Keratinocyte (primary cell): ENCODE measurements around the gene RPL37A. TPM values are rescaled to one million over a fixed set of nuclear protein-coding genes. Genes with fewer than 3 reads are reported as not detected.

Experiments
- DNase-seq: peaks from one replicate; pipeline ENCODE4 v3.0.0-alpha.2; 2011; ENCODE audit warnings: low read depth, missing footprints, low spot score
- FAIRE-seq: peaks from 2 replicates; lab custom pipeline; 2011; peaks lifted over from hg19 to GRCh38; lab: Jason Lieb, UNC
- H2AFZ ChIP-seq: 2 replicates; pipeline ENCODE4 v1.6.0; 2012; ENCODE audit warnings: low read length, control low read depth, inconsistent platforms; ENCODE audit not compliant: control insufficient read depth
- H3K27ac ChIP-seq: 2 replicates; pipeline ENCODE4 v1.5.1; 2011; ENCODE audit warnings: low read length; ENCODE audit not compliant: control insufficient read depth, insufficient read depth
- H3K27me3 ChIP-seq: 3 replicates; pipeline ENCODE4 v1.6.0; 2011; ENCODE audit warnings: low read length; ENCODE audit not compliant: control insufficient read depth, insufficient read depth; ENCODE audit errors: extremely low read depth
- H3K36me3 ChIP-seq, 2 experiments: 2 replicates in 1 of 2; 3 replicates in 1 of 2; pipeline ENCODE4 v1.5.1; 2011; ENCODE audit warnings: low read length in 2 of 2, mild to moderate bottlenecking in 1 of 2; ENCODE audit not compliant: control insufficient read depth in 2 of 2, insufficient read depth in 2 of 2; ENCODE audit errors: extremely low read depth in 1 of 2
- H3K4me1 ChIP-seq: 3 replicates; pipeline ENCODE4 v1.5.1; 2011; ENCODE audit warnings: low read length; ENCODE audit not compliant: control insufficient read depth, insufficient read depth; ENCODE audit errors: extremely low read depth
- H3K4me2 ChIP-seq: 3 replicates; pipeline ENCODE4 v1.6.0; 2011; ENCODE audit warnings: low read depth, low read length; ENCODE audit not compliant: control insufficient read depth, insufficient read depth; ENCODE audit errors: extremely low read depth
- H3K4me3 ChIP-seq, 3 experiments: fragments of 200-600 bp in 1 of 3; sonication (generic) in 1 of 3; 2 replicates in 2 of 3; 3 replicates in 1 of 3; pipeline ENCODE4 v1.5.1; 2011 to 2016; ENCODE audit warnings: low read length in 3 of 3, mild to moderate bottlenecking in 3 of 3, control low read depth in 2 of 3, inconsistent platforms in 1 of 3, low read depth in 1 of 3, mixed read lengths in 1 of 3, mixed run types in 1 of 3, moderate library complexity in 1 of 3; ENCODE audit not compliant: control insufficient read depth in 2 of 3, insufficient read depth in 2 of 3; ENCODE audit errors: extremely low read depth in 1 of 3
- H3K79me2 ChIP-seq: 2 replicates; pipeline ENCODE4 v1.6.0; 2012; ENCODE audit warnings: low read length; ENCODE audit not compliant: control insufficient read depth, insufficient read depth
- H3K9ac ChIP-seq: 3 replicates; pipeline ENCODE4 v1.6.0; 2011; ENCODE audit warnings: low read length; ENCODE audit not compliant: control insufficient read depth, insufficient read depth; ENCODE audit errors: extremely low read depth
- H3K9me1 ChIP-seq: 3 replicates; pipeline ENCODE4 v1.6.0; 2011; ENCODE audit warnings: low read length; ENCODE audit not compliant: control insufficient read depth, insufficient read depth; ENCODE audit errors: extremely low read depth
- H3K9me3 ChIP-seq: 2 replicates; pipeline ENCODE4 v1.5.1; 2012; ENCODE audit warnings: low read depth, low read length; ENCODE audit not compliant: control insufficient read depth
- H4K20me1 ChIP-seq: 3 replicates; pipeline ENCODE4 v1.6.0; 2011; ENCODE audit warnings: low read length; ENCODE audit not compliant: control insufficient read depth, insufficient read depth; ENCODE audit errors: extremely low read depth
- EZH2 ChIP-seq: IDR thresholded peaks from one replicate; pipeline ENCODE4 v1.6.1; 2012; ENCODE audit warnings: inconsistent platforms, mild to moderate bottlenecking, low read length, moderate library complexity
- dilution Hi-C: fragments of 300-500 bp; cut with MboI; formaldehyde crosslinking; loops from one replicate; pipeline ENCODE4 v1.7.0; 2020; ENCODE audit warnings: low sequenced_read_pairs; ENCODE audit not compliant: extremely low pct_ligation_motif_present
- polyA plus RNA-seq, 5 experiments: library from polyadenylated mRNA; depleted of rRNA in 3 of 5; stranded (reverse) in 3 of 5; stranded (forward) in 1 of 5; unstranded in 1 of 5; fragments of >200 nt; gene quantifications; 1 replicate in 1 of 5; 2 replicates in 3 of 5; 3 replicates in 1 of 5; pipeline versions ENCODE4 v1.2.1 to v1.2.3, GENCODE V29; 2011 to 2012; ENCODE audit warnings: missing spikeins in 2 of 5, low read depth in 1 of 5, low replicate concordance in 1 of 5
- TF ChIP-seq, protein P1 (sequence below), 3 experiments: IDR thresholded peaks in 1 of 3; conservative IDR thresholded peaks in 1 of 3; optimal IDR thresholded peaks in 1 of 3; 2 replicates in 2 of 3; 3 replicates in 1 of 3; pipeline versions ENCODE3 to v1.5.1; 2011; ENCODE audit warnings: low read length in 3 of 3, mild to moderate bottlenecking in 3 of 3, moderate library complexity in 2 of 3, control low read depth in 1 of 3, inconsistent platforms in 1 of 3; ENCODE audit not compliant: insufficient read depth in 2 of 3; ENCODE audit errors: extremely low read depth in 1 of 3

RPL37A gene
- polyA plus RNA-seq, 1 donor (not counting 4 experiments of a cell fraction or from before 2014, with no cell fraction given), result 4,257 TPM

- peaks cover 3% of the 10 kb centered on the region for H3K4me1 ChIP-seq
- no peaks in the 10 kb centered on the region for H3K9me3 ChIP-seq
- no peaks in the 10 kb centered on the region for H3K79me2 ChIP-seq
- H3K9me1 ChIP-seq, result no peaks in the 10 kb centered on the region
- no peak overlapping the region for H3K4me3 ChIP-seq
- FAIRE-seq, result no peak
- no peak overlapping the region for H3K9ac ChIP-seq
- no peak overlapping the region for H3K27ac ChIP-seq
- DNase-seq, result no peak
- no peak overlapping the region for H3K4me2 ChIP-seq
- no peaks in the 10 kb centered on the region for H3K27me3 ChIP-seq
- peaks cover 0 to 3% of the 10 kb centered on the region in 2 experiments for H3K36me3 ChIP-seq
- TF ChIP-seq, protein P1, sequence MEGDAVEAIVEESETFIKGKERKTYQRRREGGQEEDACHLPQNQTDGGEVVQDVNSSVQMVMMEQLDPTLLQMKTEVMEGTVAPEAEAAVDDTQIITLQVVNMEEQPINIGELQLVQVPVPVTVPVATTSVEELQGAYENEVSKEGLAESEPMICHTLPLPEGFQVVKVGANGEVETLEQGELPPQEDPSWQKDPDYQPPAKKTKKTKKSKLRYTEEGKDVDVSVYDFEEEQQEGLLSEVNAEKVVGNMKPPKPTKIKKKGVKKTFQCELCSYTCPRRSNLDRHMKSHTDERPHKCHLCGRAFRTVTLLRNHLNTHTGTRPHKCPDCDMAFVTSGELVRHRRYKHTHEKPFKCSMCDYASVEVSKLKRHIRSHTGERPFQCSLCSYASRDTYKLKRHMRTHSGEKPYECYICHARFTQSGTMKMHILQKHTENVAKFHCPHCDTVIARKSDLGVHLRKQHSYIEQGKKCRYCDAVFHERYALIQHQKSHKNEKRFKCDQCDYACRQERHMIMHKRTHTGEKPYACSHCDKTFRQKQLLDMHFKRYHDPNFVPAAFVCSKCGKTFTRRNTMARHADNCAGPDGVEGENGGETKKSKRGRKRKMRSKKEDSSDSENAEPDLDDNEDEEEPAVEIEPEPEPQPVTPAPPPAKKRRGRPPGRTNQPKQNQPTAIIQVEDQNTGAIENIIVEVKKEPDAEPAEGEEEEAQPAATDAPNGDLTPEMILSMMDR (optimal IDR thresholded peaks at IDR 0.05 in 1 of 3, IDR thresholded peaks at IDR 0.05 in 1 of 3, conservative IDR thresholded peaks at IDR 0.05 in 1 of 3; ENCODE audit: extremely low read depth in 1 of 3, insufficient read depth in 2 of 3, low read length in 3 of 3), result no peak
- TF ChIP-seq EZH2, result no peak
- H2AFZ ChIP-seq, result no peak overlapping the region
- H4K20me1 ChIP-seq, result no peaks in the 10 kb centered on the region
- dilution Hi-C loops, result no loop called here
Measured at GRCh38 chr2:216526939-216527338, 28.3 kb downstream of the RPL37A start.

DNA sequence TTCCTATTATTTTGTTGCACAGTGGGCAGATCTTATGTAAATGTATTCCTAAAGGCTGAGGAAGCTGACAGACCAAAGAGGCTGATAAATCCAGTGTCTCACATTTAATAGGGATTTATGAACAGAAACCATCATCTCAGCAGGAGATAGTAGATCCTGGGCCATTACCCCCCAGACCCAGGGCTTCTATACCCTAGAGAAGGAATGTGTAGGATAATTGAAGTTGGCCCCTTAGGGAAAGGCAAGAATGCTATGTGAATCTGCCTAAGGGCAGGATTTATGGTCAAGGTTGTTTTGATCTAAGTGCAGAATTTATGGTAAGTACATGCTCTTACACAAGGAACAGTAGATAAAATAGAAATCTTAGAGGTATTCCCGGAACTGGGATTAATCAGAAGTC lies 29.0 kb downstream of the RPL37A start:
- Histone ChIP-seq H2AFZ (no peak overlapping the region), H3K9me1 (no peaks in the 10 kb centered on the region), H3K4me3 (no peak overlapping the region), H3K9me3 (no peaks in the 10 kb centered on the region), H3K79me2 (no peaks in the 10 kb centered on the region), H3K27ac (no peak overlapping the region), H3K4me1 (peaks cover 5% of the 10 kb centered on the region), H3K27me3 (no peaks in the 10 kb centered on the region), H3K4me2 (no peak overlapping the region), H3K36me3 (peaks cover 0 to 3% of the 10 kb centered on the region in 2 experiments), H3K9ac (no peak overlapping the region), H4K20me1 (no peaks in the 10 kb centered on the region)
- TF ChIP-seq EZH2, result no peak
- TF ChIP-seq, protein P1 (optimal IDR thresholded peaks at IDR 0.05 in 1 of 3, IDR thresholded peaks at IDR 0.05 in 1 of 3, conservative IDR thresholded peaks at IDR 0.05 in 1 of 3; ENCODE audit: extremely low read depth in 1 of 3, insufficient read depth in 2 of 3, low read length in 3 of 3), result no peak
- dilution Hi-C loops, result no loop called here
- no peak for DNase-seq
- no peak for FAIRE-seq
